GM19043 (cell line): ENCODE measurements around the gene MISFA.
"Not testable (repeated sequence)": the region's sequence is repeated elsewhere in the genome, so short reads cannot be mapped to it uniquely, and the experiment has no call there.

Experiments used
- ATAC-seq: cut with Tn5 transposase; IDR thresholded peaks from one replicate; pipeline ENCODE4 v1.9.1; 2021; ENCODE audit warnings: low read depth; ENCODE audit not compliant: unreplicated experiment

Gene MISFA

GRCh38 chr11:18599739-18600230 lies at the start of gene MISFA:
MISFA (plus strand) TSS chr11:18599789; CDS start chr11:18599929, 140 bp downstream.
- no peak for ATAC-seq

DNA sequence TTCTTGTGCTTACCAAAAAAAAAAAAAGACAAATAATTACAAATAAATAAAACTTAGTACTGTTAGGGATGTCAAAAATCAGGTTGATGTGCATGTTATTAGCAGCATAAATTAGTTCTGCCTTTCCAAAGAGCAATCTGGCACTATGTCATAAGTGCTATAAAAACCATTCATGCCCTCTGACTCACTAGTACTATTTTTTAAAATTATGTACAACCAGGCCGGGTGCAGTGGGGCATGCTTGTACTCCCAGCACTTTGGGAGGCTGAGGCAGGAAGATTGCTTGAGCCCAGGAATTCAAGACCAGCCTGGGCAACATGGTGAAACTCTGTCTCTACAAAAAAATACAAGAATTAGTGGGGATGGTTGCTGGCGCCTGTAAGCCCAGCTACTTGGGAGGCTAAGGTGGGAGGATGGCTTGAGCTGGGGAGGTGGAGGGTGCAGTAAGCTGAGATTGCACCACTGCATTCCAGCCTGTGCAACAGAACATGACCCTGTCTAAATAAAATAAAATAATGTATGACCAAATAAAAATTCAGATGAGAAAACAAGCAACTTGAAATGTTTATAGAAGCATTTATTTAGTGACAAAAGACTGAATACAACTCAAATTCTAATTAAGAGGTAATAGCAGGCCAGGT lies 36.4 kb upstream of the MISFA start:
- no peak for ATAC-seq

DNA sequence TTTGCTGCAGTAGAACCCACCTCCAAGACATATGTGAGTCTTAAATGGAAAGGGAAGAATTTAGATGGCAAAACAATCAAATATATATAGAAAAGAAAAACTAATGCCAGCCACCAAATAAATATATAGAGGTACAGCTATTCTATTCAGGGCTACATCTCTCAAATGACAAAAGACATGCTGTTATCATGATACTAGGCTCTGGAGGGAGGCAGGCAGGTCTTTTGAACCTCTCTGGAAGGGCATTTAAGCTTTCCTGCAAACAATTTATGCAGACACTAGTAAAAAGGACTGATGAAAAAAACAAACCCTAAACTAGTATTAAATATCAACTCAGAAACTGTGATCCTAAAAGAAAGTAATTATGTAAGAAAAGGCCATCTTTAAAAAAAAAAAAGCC lies 35.4 kb upstream of the MISFA start:
- ATAC-seq, result no peak

- ATAC-seq, result no peak
Measured at GRCh38 chr11:18566406-18566805, 33.2 kb upstream of the MISFA start.

- no peak for ATAC-seq
Measured at GRCh38 chr11:18567081-18567480, 32.5 kb upstream of the MISFA start.

DNA sequence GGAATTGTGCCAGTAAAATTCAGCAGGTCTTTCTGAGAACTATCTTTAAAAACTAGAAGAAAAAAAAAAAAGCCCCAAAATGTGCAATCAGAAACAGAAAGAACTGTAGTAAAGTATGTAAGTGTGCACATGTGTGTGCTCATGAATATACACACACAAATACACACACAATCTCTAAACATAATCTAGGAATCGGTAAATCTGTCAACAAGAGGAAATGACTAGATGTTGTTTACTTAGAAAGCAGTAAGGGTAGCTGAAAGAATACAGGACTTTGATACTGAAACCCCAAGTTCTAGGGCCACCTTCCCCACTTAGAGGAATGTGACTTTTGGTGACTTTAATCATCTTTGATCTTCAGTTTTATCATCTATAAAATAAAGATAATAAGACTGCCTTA lies 24.2 kb upstream of the MISFA start:
- ATAC-seq, result no peak

- peak; percentile 61 for ATAC-seq
Measured at GRCh38 chr11:18578975-18579598, 20.5 kb upstream of the MISFA start.

DNA sequence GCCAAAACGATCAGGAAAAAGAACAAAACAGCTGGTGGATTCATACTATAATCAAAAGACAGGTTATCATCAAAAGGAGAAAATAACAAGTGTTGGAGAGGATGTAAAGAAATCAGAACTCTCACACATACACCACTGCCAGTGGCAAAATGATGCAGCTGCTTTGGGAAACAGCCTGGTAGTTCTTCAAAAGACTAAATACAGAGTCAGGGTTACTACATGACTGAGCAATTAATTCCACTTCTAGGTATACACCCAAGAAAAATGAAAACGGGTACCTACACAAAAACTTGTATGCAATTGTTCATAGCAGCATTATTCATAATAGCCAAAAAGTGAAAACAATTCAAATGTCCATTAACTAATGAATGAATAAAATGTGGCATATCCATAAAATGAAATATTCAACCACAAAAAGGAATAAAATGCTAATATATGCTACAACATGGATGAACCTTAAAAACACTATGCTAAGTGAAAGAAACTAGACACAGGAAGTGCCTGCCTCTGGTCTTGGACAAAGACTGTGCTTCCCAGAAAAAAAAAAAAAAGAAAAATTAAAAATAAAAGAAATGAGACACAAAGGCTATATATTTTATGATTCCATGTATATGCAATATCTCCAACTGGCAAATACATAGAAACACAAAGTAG lies 19.3 kb upstream of the MISFA start:
- ATAC-seq, result no peak

- no peak for ATAC-seq
Measured at GRCh38 chr11:18581825-18582224, 17.8 kb upstream of the MISFA start.

DNA sequence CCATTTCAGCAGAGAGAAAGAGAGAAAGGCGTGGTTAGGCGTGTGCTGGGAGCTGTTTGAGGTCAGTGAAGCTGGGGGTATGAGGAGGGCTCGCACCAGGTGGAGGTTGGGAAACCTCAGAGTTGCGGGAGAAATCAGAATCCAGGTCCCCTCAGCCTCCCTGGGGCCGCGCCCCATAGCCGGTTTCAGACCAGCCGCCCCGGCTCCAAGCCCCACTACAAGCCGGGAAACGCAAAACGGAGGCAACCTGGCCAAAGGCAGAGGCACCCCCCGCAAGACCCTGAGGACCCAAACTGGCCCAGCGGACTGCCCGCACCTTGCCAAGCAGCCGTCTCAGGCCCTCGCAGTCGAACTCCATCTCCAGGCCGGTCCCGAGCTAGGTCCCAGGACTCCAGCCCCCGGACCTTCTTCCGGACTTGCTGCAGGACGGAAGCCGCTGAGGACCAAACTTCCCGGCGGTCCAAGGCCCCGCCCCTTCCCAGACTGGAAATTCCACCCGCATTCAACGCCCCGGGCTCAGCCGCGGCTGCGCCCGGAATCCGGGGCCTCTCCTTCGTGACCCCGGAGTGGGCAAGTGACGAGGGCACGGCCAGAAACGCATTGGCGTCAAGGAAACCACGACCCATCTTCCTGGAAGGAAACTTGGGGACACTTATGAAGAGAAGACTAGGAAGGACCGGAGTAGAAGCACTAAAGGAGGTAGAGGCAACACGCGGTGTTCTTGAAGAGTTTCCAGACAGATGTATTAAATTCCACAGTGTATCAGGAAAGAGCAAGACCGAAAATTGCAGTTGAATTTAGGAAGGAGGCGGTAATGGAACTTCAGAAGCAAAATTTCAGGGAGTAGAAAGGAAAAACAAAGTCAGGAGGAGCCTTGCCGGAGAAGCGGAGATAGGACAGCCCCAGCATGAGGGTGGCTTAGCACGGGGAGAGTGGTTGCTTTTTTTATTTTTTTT lies 11.0 kb upstream of the MISFA start, which contains the start of gene UEVLD:
Gene UEVLD (minus strand): TSS at position 438 of the 956 bp plus-strand sequence. CDS start 80 bp downstream, at position 358.
- peak; percentile 51 for ATAC-seq

DNA sequence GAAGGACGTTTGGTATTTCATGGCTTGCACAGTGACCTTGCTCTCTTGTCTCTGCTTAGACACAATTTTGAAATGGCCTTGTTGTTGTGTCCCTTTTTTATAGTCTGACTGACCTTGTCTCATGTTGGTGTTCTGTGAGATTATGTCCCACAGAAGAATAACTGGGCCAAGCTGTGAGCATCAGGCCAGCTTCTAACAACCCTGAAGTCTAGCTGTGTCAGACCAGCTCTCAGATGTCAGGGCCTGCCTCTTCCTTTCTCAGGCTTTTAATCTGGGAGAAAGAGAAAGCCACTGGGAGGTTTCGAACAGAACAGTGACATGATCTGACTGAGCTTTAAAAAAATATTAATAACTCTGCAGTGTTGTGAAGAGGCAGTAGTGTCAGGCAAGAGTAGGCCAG lies 9.0 kb upstream of the MISFA start:
- ATAC-seq, result no peak

GRCh38 chr11:18594088-18594487 lies 5.5 kb upstream of the MISFA start:
- not testable (repeated sequence) for ATAC-seq

DNA sequence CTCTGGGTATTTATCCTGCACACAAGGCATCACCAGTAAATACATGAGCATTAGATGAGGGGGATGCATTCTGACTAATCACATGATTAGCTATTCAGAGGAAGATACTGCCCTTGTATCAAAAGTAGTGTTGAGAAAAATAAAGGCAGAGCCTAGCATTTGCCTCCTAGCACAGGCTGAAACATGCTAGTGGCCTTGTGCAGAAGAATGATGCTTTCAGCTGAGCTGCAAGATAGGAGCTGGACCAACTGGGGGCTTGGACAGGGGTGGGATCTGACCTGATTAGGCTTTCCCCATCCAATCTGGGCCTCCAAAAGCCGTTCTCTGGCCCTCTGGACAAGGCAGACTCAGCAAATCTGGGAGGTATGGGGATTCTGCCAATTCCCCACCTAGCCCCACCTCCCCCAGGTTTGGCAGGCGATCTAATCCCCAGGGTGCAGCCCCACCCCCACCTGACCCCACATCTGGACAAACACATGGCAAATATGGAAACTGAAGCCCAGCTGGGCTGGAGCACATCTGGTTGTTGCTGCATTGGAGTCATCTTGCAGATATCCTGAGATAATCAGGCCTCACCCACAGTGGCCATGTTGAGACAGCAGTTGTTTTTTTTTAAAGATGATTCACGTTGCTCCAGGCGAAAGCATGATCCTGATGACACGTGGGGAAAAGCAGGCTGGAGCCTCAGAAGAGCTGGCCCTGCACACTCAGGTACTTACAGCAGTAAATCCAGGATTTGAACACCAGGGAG lies 4.4 kb upstream of the MISFA start:
- no peak for ATAC-seq

DNA sequence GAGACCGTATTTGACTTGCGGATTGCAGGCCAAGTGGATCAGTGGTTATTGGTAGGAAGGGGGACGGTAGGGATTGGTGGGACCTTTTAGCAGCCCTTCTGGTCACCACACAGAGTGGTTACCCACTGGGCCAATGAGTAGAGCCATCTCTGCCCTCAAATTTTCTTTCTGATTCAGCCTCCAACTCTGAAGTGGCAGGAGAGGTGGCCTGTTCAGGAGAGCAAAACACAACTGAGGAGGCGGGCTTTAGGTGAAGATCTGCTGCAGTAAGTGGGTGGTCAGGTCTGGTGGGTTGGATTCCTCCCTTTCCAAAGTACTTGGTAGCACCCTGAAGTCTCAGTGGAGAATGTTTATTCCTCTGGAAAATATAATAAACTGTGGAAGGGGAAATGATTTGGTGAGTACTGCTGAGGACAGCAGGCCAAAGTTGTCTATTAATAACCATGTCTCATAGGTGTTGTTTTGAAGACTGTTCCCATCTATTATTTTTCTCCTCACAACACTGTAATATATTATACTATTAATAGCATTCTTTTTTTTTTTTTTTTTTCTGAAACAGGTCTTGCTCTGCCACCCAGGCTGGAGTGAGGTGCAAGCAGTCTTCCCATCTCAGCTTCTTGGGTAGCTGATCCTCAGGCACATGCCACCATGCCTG lies 1.5 kb downstream of the MISFA start:
- ATAC-seq, result no peak

DNA sequence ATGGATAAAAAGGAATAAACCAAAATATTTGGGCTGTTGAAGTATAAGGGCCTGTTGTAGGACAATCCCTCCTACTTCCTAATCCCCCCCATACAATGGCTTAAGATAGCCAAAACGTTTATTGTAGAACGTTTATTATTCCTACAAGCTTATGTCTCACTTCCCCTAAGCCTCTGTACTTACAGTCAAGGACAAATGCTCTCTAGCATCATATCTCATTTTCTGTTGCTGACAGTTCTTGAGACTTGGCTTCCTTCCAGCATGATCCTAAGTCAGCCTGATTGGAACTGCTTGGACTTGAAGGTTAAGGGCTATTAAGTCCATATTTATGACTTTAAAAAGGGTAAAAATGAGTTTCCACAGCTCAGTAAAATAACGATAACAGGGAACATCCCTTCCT lies 8.8 kb downstream of the MISFA start:
- ATAC-seq, result no peak

DNA sequence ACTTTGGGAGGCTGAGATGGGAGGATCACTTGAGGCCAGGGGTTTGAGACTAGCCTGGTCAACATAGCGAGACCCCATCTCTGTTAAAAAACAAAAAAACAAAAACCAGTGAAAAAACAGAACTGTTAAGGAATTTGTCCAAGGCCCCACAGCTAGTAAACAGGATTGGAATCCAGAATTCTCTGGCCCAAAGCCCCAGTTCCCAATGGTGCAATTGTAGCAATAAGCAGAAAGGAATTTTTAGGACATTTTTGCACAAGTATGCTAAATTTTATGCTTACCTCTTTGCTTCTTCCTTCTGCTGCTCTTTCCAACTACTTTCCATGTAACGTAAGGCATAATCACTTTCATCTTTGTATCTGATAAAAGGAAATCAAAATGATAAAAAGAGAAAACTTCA lies 11.6 kb downstream of the MISFA start:
- no peak for ATAC-seq

GRCh38 chr11:18612394-18612793 lies 12.8 kb downstream of the MISFA start:
- no peak for ATAC-seq

- no peak for ATAC-seq
Measured at GRCh38 chr11:18614667-18615066, 15.1 kb downstream of the MISFA start.

DNA sequence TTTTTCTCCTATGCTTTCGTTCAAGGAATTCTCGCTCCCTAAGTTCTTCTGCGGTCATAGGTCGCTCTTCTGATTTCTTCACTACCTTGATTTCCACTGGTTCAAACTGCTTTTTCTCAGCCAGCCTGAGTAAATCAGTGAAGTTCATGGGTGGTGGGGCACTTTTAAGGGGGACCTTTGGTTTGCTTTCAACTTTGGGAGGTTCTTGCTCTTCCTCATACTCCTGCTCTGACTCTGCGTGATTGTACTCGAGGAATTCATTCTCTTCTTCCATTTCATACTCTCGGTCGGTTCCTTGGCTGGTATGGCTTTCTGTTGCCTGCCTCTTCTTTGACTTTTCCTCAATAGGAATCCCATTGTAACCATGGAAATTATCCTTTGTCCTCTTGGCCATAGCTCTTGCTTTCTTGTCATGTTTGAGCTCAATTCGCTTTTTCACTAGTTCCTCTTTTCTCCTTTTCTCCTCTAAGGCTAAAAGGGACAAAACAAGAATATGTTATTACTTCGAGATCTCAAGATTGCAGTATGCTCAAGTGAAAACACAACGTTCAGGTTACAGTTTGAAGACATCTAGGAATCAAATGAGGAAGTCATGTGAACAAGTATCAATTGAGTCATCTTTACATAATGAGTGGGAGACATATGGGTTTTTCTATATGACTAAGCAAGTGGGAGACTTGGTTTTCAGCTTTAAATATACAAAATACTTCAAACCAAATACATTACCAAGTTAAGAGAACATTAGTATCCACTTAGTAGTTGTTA lies 16.2 kb downstream of the MISFA start:
- ATAC-seq, result peak; percentile 95
